Colon (tissue), 2 donors: Measurements from ENCODE around the gene CLIC2.

Source experiments
- FAIRE-seq: peaks from 2 replicates; lab custom pipeline; 2012; peaks lifted over from hg19 to GRCh38; lab: Jason Lieb, UNC
- donor health status: control.
- donor health status: control.

The CLIC2 gene

GRCh38 chrX:155262970-155263754 is 71.3 kb downstream of the CLIC2 start:
- FAIRE-seq = peak; percentile 87

- FAIRE-seq = no peak
Measured at GRCh38 chrX:155259752-155260151, 74.7 kb downstream of the CLIC2 start.

GRCh38 chrX:155251391-155251790 is 83.0 kb downstream of the CLIC2 start:
- no peak for FAIRE-seq

- no peak for FAIRE-seq
Measured at GRCh38 chrX:155247497-155247896, 86.9 kb downstream of the CLIC2 start.

- no peak for FAIRE-seq
Measured at GRCh38 chrX:155246748-155247147, 87.7 kb downstream of the CLIC2 start.

GRCh38 chrX:155242300-155242699 is 92.1 kb downstream of the CLIC2 start:
- FAIRE-seq = no peak

GRCh38 chrX:155237719-155238118 is 96.7 kb downstream of the CLIC2 start:
- FAIRE-seq = no peak

GRCh38 chrX:155235891-155236290 is 98.5 kb downstream of the CLIC2 start:
- no peak for FAIRE-seq

GRCh38 chrX:155231163-155231562 is 103.3 kb downstream of the CLIC2 start:
- no peak for FAIRE-seq
